ENCODE results near the gene ERMARD.

ERMARD gene

DNA sequence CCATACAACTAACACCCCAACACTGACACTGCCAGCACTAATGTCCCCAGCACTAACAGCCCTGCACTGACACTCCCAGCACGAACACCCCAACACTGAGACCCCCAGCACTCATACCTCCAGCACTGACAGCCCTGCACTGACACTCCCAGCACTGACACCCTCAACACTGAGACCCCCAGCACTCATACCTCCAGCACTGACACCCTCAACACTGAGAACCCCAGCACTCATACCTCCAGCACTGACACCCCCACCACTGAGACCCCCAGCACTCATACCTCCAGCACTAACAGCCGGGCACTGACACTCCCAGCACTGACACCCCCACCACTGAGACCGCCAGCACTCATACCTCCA lies 57.2 kb downstream of the ERMARD start:
- ChIA-PET CTCF (no interaction called here), POLR2A (no interaction called here)
- DNase-seq (ENCODE audit: extremely low spot score), result no peak
- TF ChIP-seq, protein P1, sequence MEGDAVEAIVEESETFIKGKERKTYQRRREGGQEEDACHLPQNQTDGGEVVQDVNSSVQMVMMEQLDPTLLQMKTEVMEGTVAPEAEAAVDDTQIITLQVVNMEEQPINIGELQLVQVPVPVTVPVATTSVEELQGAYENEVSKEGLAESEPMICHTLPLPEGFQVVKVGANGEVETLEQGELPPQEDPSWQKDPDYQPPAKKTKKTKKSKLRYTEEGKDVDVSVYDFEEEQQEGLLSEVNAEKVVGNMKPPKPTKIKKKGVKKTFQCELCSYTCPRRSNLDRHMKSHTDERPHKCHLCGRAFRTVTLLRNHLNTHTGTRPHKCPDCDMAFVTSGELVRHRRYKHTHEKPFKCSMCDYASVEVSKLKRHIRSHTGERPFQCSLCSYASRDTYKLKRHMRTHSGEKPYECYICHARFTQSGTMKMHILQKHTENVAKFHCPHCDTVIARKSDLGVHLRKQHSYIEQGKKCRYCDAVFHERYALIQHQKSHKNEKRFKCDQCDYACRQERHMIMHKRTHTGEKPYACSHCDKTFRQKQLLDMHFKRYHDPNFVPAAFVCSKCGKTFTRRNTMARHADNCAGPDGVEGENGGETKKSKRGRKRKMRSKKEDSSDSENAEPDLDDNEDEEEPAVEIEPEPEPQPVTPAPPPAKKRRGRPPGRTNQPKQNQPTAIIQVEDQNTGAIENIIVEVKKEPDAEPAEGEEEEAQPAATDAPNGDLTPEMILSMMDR (IDR thresholded peaks at IDR 0.05; ENCODE audit: control extremely low read depth, extremely low read depth, low read depth, missing control alignments), result no peak

- ChIA-PET CTCF (interaction anchor here (0.7 kb wide), 1 partner anchor 10 kb away, joined by 3 read pairs; no protein-coding TSS in a partner anchor), POLR2A (no interaction called here)
- DNase-seq (ENCODE audit: extremely low spot score), result no peak
- TF ChIP-seq, protein P1 (IDR thresholded peaks at IDR 0.05; ENCODE audit: control extremely low read depth, extremely low read depth, low read depth, missing control alignments), result no peak
Measured at GRCh38 chr6:169809386-169809785, 58.0 kb downstream of the ERMARD start.

GRCh38 chr6:169810066-169810989 lies 58.9 kb downstream of the ERMARD start:
- CTCF ChIA-PET, result interaction anchor here (0.7 to 1.6 kb wide), 3 partner anchors 9 to 22 kb away, joined by 3 read pairs; no protein-coding TSS in a partner anchor
- POLR2A ChIA-PET, result no interaction called here
- DNase-seq (ENCODE audit: extremely low spot score), result no peak
- TF ChIP-seq, protein P1 (IDR thresholded peaks at IDR 0.05; ENCODE audit: control extremely low read depth, extremely low read depth, low read depth, missing control alignments), result no peak

DNA sequence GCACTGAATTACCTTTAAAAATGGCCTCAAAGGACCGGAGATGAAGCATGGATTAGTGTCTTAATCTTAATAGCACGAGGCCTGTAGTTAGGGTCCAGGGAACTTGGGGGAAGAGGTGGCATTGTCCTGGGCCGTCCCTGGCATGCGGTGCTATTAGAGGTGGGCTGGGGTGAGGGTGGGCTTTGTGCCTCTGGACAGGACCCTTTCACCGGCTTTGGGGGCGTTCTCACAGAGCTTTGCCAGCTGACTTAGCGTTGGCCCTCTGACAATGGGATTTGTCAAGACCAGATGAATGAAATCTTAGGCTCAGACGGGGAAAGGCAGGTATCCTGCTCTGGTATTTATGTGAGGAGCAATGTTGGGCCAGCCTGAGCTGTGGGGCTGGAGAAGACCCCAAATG lies 59.6 kb downstream of the ERMARD start:
- ChIA-PET POLR2A (no interaction called here), CTCF (interaction anchor here (1.6 kb wide), 1 partner anchor 17 kb away, joined by 3 read pairs; no protein-coding TSS in a partner anchor)
- TF ChIP-seq, protein P1 (IDR thresholded peaks at IDR 0.05; ENCODE audit: control extremely low read depth, extremely low read depth, low read depth, missing control alignments), result no peak
- DNase-seq (ENCODE audit: extremely low spot score), result no peak

GRCh38 chr6:169811521-169812256 lies 60.3 kb downstream of the ERMARD start:
- CTCF ChIA-PET, result interaction anchor here (1.6 kb wide), 2 partner anchors 18 to 718 kb away, joined by 3 to 4 read pairs; no protein-coding TSS in a partner anchor
- POLR2A ChIA-PET, result no interaction called here
- TF ChIP-seq, protein P1 (IDR thresholded peaks at IDR 0.05; ENCODE audit: control extremely low read depth, extremely low read depth, low read depth, missing control alignments), result no peak
- no peak for DNase-seq (ENCODE audit: extremely low spot score)

DNA sequence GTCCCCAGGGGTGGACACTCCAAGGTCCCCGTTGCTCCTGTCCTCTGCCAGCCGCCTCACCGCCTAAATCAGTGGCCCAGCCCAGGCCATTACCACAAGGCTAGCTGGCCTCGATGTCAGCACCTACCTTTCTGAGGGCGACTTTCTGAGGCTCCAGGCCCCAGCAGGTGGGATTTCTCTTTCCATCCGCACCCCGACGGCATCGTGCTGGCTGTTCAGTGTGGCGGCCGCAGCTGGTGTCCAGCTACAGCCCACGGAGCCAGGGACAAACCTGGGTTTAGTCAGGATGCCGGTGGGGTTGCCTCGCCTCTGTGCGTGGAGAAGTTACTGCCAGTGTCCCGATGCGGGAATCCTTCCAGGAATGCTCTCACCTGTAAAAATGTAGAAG lies 60.8 kb downstream of the ERMARD start:
- CTCF ChIA-PET, result interaction anchor here (1.6 kb wide), 1 partner anchor 718 kb away, joined by 4 read pairs; no protein-coding TSS in a partner anchor
- TF ChIP-seq, protein P1 (IDR thresholded peaks at IDR 0.05; ENCODE audit: control extremely low read depth, extremely low read depth, low read depth, missing control alignments), result no peak
- POLR2A ChIA-PET, result no interaction called here
- DNase-seq (ENCODE audit: extremely low spot score), result no peak

All from GM10248 (cell line).